ENCODE measurements around the gene TEX52. TPM values are rescaled to one million over a fixed set of nuclear protein-coding genes. Genes with fewer than 3 reads are reported as not detected.

Gene TEX52
- total RNA-seq, 4 donors from 2014 or later: not detected

DNA sequence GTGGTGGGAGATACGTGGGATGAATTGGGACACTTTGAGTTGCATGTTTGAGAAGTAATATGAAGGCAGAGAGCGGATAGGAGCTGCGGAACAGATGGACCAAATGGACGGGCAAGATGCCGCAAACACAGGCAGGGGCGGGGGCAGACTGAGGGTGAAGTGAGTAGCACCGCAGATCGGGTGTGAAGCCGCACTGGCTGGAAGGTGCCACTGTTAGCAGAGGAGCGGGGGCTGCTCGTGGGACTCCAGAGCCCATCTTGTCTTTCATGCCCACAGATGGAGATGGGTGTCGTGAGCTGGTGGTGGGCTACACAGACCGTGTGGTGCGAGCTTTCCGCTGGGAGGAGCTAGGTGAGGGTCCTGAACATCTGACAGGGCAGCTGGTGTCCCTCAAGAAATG lies 37.0 kb downstream of the TEX52 start:
- H3K27ac ChIP-seq: no peak overlapping the region
- DNase-seq: no peak
- H3K27me3 ChIP-seq: no peaks in the 10 kb centered on the region
- in situ Hi-C loops (cut with MboI; ENCODE audit: low pct_ligation_motif_present in 1 of 4, low pct_unique_long_range_greater_than_20kb in 1 of 4, low sequenced_read_pairs in 3 of 4) (no loop called here), intact Hi-C loops (cut with DNase I; ENCODE audit: low total_unique reads) (no loop called here)
- TF ChIP-seq, protein P1, sequence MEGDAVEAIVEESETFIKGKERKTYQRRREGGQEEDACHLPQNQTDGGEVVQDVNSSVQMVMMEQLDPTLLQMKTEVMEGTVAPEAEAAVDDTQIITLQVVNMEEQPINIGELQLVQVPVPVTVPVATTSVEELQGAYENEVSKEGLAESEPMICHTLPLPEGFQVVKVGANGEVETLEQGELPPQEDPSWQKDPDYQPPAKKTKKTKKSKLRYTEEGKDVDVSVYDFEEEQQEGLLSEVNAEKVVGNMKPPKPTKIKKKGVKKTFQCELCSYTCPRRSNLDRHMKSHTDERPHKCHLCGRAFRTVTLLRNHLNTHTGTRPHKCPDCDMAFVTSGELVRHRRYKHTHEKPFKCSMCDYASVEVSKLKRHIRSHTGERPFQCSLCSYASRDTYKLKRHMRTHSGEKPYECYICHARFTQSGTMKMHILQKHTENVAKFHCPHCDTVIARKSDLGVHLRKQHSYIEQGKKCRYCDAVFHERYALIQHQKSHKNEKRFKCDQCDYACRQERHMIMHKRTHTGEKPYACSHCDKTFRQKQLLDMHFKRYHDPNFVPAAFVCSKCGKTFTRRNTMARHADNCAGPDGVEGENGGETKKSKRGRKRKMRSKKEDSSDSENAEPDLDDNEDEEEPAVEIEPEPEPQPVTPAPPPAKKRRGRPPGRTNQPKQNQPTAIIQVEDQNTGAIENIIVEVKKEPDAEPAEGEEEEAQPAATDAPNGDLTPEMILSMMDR (IDR thresholded peaks at IDR 0.05): no peak
- TF ChIP-seq EP300 (IDR thresholded peaks at IDR 0.05; ENCODE audit: low read depth) (no peak), POLR2A (IDR thresholded peaks at IDR 0.05) (no peak), POLR2AphosphoS5 (IDR thresholded peaks at IDR 0.05) (no peak)
- 94 to 100% methylated on average over 5 to 15 of the region's 15 CpGs for WGBS, 2 donors (ENCODE audit: low coverage in 1 of 2)
- H3K4me3 ChIP-seq: no peak overlapping the region
- peaks cover 0 to 4% (median 0%) of the 10 kb centered on the region in 4 donors for H3K4me1 ChIP-seq
- peaks cover 0 to 48% (median 20%) of the 10 kb centered on the region in 4 donors for H3K36me3 ChIP-seq
- H3K9me3 ChIP-seq: no peaks in the 10 kb centered on the region

DNA sequence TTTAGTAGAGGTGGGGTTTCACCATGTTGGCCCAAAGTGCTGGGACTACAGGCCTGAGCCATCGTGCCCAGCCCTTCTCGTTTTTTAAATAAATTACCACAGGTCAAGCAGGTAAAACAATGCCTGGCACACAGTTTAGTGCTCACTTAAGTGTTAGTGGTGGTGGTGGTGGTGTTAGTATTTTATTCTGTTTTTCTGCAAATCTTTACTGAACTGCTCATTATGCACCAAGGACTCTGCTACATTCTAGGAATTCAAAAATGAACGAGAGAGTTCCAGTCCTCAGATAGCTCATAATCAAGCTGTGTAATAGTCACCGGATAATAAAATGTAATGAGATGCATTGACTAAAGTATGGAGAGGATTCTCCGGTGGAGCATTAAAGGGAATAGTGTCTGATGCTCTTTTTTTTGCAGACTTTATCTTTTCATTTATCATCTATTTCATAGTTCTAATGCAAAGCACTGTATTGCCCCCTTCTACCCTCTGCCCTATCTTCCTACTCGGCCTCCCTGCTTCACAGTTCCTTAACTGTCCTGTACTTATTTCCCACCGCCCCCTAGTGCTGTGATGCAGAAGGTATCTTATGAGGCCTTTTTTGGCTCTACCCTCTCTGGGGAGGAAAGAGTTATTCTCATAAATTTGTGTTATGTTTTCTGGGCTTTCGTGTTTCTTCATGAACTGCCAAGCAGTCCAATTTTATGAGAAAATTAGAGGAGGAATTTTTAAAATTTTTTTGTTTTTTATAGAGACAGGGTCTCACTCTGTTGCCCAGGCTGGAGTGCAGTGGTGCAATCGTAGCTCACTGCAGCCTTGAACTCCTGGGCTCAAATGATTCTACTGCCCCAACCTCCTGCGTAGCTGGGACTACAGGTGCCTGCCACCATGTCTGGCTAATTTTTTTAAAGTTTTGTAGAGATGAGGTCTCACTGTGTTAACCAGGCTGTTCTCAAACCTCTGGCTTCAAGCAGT lies 43.3 kb downstream of the TEX52 start:
- H3K4me3 ChIP-seq: peak overlapping the region; percentile 48 to 91 (median 68)
- no peaks in the 10 kb centered on the region for H3K9me3 ChIP-seq
- H3K4me1 ChIP-seq: peaks cover 13 to 29% (median 14%) of the 10 kb centered on the region in 4 donors
- no peaks in the 10 kb centered on the region for H3K27me3 ChIP-seq
- H3K27ac ChIP-seq: peak overlapping the region; percentile 89 to 95 (median 91)
- in situ Hi-C loops (cut with MboI; ENCODE audit: low pct_ligation_motif_present in 1 of 4, low pct_unique_long_range_greater_than_20kb in 1 of 4, low sequenced_read_pairs in 3 of 4): no loop called here
- peaks cover 0 to 12% (median 5%) of the 10 kb centered on the region in 4 donors for H3K36me3 ChIP-seq
- TF ChIP-seq POLR2AphosphoS5 (IDR thresholded peaks at IDR 0.05): no peak
- TF ChIP-seq, protein P1 (IDR thresholded peaks at IDR 0.05): peak; percentile 55 to 80 (median 58)
- intact Hi-C loops (cut with DNase I; ENCODE audit: low total_unique reads): no loop called here
- peak; percentile 55 for DNase-seq
- WGBS, 2 donors (ENCODE audit: low coverage in 1 of 2): 11 to 14% methylated on average over 8 to 10 of the region's 10 CpGs

DNA sequence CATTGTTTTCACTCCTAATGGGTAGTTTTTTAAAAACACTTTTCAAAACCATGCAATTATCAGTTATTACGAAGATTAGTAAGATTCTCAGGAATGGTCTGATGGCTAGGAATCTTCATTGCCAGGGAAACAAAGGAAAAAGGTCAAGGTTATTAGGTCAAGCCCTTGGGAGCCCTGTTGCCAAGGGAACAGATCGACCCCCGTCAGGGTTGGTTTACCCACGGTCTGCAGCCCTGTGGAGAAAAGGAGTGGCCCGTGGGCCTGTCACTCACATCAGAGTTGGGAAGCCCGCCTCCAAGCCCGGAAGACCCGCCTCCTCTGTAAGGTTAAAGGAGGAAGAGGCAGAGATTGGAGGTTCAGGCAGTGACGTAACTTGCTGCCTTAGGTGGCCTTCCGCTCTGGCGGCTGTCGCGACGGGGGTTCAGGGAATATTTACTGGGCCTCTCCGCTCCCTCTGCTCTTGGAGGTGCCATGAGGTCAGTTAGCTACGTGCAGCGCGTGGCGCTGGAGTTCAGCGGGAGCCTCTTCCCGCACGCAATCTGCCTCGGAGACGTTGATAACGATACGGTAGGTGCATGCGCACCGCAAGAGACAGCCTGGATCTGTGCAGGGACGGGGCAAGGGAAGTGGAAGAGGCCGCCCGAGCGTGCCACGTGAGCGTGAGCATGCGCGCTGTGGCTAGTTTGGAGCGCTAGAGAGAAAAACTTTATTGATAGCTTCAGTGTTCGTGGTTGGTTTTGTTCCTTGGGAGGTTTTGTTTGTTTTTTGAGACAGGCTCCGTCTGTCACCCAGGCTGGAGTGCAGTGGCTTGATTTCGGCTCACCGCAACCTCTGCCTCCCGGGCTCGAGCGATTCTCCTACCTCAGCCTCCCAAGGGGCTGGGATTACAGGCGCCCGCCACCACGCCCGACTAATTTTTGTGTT lies 44.3 kb downstream of the TEX52 start, which contains the start of gene ITFG2:
ITFG2 (plus strand) TSS at position 379 of the 924 bp plus-strand sequence; CDS start at position 472, 93 bp downstream.
- H3K9me3 ChIP-seq: no peaks in the 10 kb centered on the region
- in situ Hi-C loops (cut with MboI; ENCODE audit: low pct_ligation_motif_present in 1 of 4, low pct_unique_long_range_greater_than_20kb in 1 of 4, low sequenced_read_pairs in 3 of 4) (no loop called here), intact Hi-C loops (cut with DNase I; ENCODE audit: low total_unique reads) (no loop called here)
- peaks cover 13 to 29% (median 14%) of the 10 kb centered on the region in 4 donors for H3K4me1 ChIP-seq
- peaks cover 0 to 4% (median under 1%) of the 10 kb centered on the region in 4 donors for H3K36me3 ChIP-seq
- peak within 1 kb of the TSS; percentile 89 to 95 (median 91) for H3K27ac ChIP-seq
- peak within 1 kb of the TSS; percentile 48 to 91 (median 68) for H3K4me3 ChIP-seq
- DNase-seq: peak; percentile 98
- H3K27me3 ChIP-seq: no peaks in the 10 kb centered on the region
- 1 to 5% methylated on average over 4 to 47 of the region's 48 CpGs for WGBS, 2 donors (ENCODE audit: low coverage in 1 of 2)
- TF ChIP-seq POLR2A (IDR thresholded peaks at IDR 0.05): peak; percentile 93
- TF ChIP-seq EP300 (IDR thresholded peaks at IDR 0.05; ENCODE audit: low read depth): peak; percentile 2
- TF ChIP-seq, protein P1 (IDR thresholded peaks at IDR 0.05): no peak
- TF ChIP-seq POLR2AphosphoS5 (IDR thresholded peaks at IDR 0.05): peak; percentile 86 to 97 (median 95)
